HCT116 (cell line): ENCODE results near the gene MYLIP. TPM values are rescaled to one million over a fixed set of nuclear protein-coding genes. Genes with fewer than 3 reads are reported as not detected.

Experiments used
- ATAC-seq: fragments of 200-7000 bp; cut with Tn5 transposase; 2 replicates; pipeline ENCODE4 v1.9.1; 2020; ENCODE audit warnings: mild to moderate bottlenecking, moderate library complexity
- BruUV-seq: library from RNA; stranded (reverse); fragments of 400-500 nt; replicated peaks from 2 replicates; lab custom pipeline; 2021; lab: Mats Ljungman, UMichigan
- CTCF ChIA-PET: fragments of 300-600 bp; sonication (Branson Sonifier 250); formaldehyde crosslinking; loops from one replicate; lab custom pipeline; 2021; ENCODE audit warnings: antibody characterized with exemption; lab: Charles Lee
- POLR2A ChIA-PET: fragments of 300-600, 350-600 bp; sonication (Branson Sonifier 250); formaldehyde crosslinking; loops from one replicate; lab custom pipeline; 2021; ENCODE audit warnings: antibody characterized with exemption; lab: Charles Lee
- RAD21 ChIA-PET, 2 experiments: fragments of 300-600 bp; sonication (Branson Sonifier 250); formaldehyde crosslinking; loops; one replicate each; lab custom pipeline; 2023; ENCODE audit warnings: low total read pairs in 2 of 2; ENCODE audit not compliant: uncharacterized antibody in 2 of 2, unreplicated experiment in 2 of 2, low non-redundant PET in 1 of 2; lab: Charles Lee
- DNase-seq: peaks from one replicate; pipeline ENCODE4 v3.0.0-alpha.2; 2010; ENCODE audit warnings: low read depth, low spot score
- H2AFZ ChIP-seq: fragments of 200-600 bp; shearing (Covaris generic), sonication (generic); 2 replicates; pipeline ENCODE4 v1.6.1; 2017; ENCODE audit warnings: low read depth, mixed run types, mixed read lengths, antibody characterized with exemption, low read length; ENCODE audit not compliant: poor library complexity, severe bottlenecking
- H3K27ac ChIP-seq: 2 replicates; pipeline ENCODE4 v1.5.1; 2012; ENCODE audit warnings: low read depth, low read length
- H3K27me3 ChIP-seq: fragments of 200-600 bp; sonication (generic); 2 replicates; pipeline ENCODE4 v1.6.1; 2016; ENCODE audit warnings: mixed run types, low read length, mixed read lengths; ENCODE audit not compliant: insufficient read depth
- H3K36me3 ChIP-seq, 2 experiments: fragments of 200-500 bp in 1 of 2; fragments of 200-600 bp in 1 of 2; sonication (Bioruptor generic) in 1 of 2; sonication (generic) in 1 of 2; 2 replicates each; pipeline versions ENCODE4 v1.5.1 to v1.6.1; 2014 to 2016; ENCODE audit warnings: low read length in 2 of 2, inconsistent platforms in 1 of 2, mixed read lengths in 1 of 2, mixed run types in 1 of 2; ENCODE audit not compliant: insufficient read depth in 2 of 2, control insufficient read depth in 1 of 2
- H3K4me1 ChIP-seq, 2 experiments: fragments of 200-600 bp in 1 of 2; sonication (generic) in 1 of 2; 2 replicates each; pipeline versions ENCODE4 v1.5.1 to v1.6.1; 2012 to 2017; ENCODE audit warnings: low read length in 2 of 2, inconsistent platforms in 1 of 2, mild to moderate bottlenecking in 1 of 2, mixed read lengths in 1 of 2, mixed run types in 1 of 2, moderate library complexity in 1 of 2; ENCODE audit not compliant: insufficient read depth in 2 of 2, control insufficient read depth in 1 of 2
- H3K4me2 ChIP-seq: fragments of 200-600 bp; sonication (generic); 2 replicates; pipeline ENCODE4 v1.6.1; 2017; ENCODE audit warnings: mixed run types, low read length, mixed read lengths
- H3K4me3 ChIP-seq, 2 experiments: fragments of 200-600 bp in 1 of 2; sonication (generic) in 1 of 2; replicated peaks in 1 of 2; 2 replicates each; pipeline ENCODE4 v1.5.1; 2011 to 2016; ENCODE audit warnings: low read length in 2 of 2, control low read depth in 1 of 2, low read depth in 1 of 2, mild to moderate bottlenecking in 1 of 2, mixed read lengths in 1 of 2, mixed run types in 1 of 2
- H3K79me2 ChIP-seq: fragments of 200-600 bp; sonication (generic); 2 replicates; pipeline ENCODE4 v1.6.1; 2017; ENCODE audit warnings: mild to moderate bottlenecking, mixed run types, low read length, moderate library complexity, mixed read lengths; ENCODE audit not compliant: insufficient read depth
- H3K9ac ChIP-seq: fragments of 200-600 bp; sonication (generic); 2 replicates; pipeline ENCODE4 v1.6.1; 2016; ENCODE audit warnings: low read length, mixed read lengths
- H3K9me2 ChIP-seq: fragments of 200-600 bp; sonication (generic), shearing (Covaris generic); 2 replicates; pipeline ENCODE4 v1.6.1; 2017; ENCODE audit warnings: mixed run types, mild to moderate bottlenecking, moderate library complexity; ENCODE audit not compliant: insufficient read depth
- H3K9me3 ChIP-seq, 2 experiments: fragments of 200-500 bp in 1 of 2; fragments of 200-600 bp in 1 of 2; sonication (Bioruptor generic) in 1 of 2; sonication (generic) in 1 of 2; 2 replicates each; pipeline ENCODE4 v1.6.1; 2014 to 2017; ENCODE audit warnings: low read length in 2 of 2, mixed read lengths in 2 of 2, inconsistent platforms in 1 of 2, low read depth in 1 of 2, mild to moderate bottlenecking in 1 of 2, mixed run types in 1 of 2, moderate library complexity in 1 of 2; ENCODE audit not compliant: control insufficient read depth in 1 of 2, insufficient read depth in 1 of 2
- H4K20me1 ChIP-seq: fragments of 200-600 bp; sonication (generic), shearing (Covaris generic); 2 replicates; pipeline ENCODE4 v1.6.1; 2017; ENCODE audit warnings: mixed run types, mild to moderate bottlenecking, moderate library complexity; ENCODE audit not compliant: insufficient read depth
- CEBPB ChIP-seq: IDR thresholded peaks from 2 replicates; pipeline ENCODE4 v1.6.1; 2012; ENCODE audit warnings: low read depth
- EGR1 ChIP-seq: IDR thresholded peaks from 2 replicates; pipeline ENCODE4 v1.6.1; 2012; ENCODE audit warnings: low read depth
- EZH2phosphoT487 ChIP-seq: fragments of 200-600 bp; IDR thresholded peaks from 2 replicates; pipeline ENCODE4 v1.6.1; 2018; ENCODE audit warnings: antibody characterized with exemption, borderline replicate concordance
- FOSL1 ChIP-seq: IDR thresholded peaks from 2 replicates; pipeline ENCODE4 v1.6.1; 2012; ENCODE audit warnings: low read depth
- POLR2A ChIP-seq: IDR thresholded peaks from 2 replicates; pipeline ENCODE4 v1.7.0; 2011; ENCODE audit warnings: borderline replicate concordance; ENCODE audit not compliant: insufficient read depth, insufficient read length; ENCODE audit errors: extremely low read depth
- POLR2AphosphoS5 ChIP-seq: IDR thresholded peaks from 2 replicates; pipeline ENCODE4 v1.6.1; 2011; ENCODE audit warnings: mild to moderate bottlenecking, low read depth, low read length, moderate library complexity
- YY1 ChIP-seq: IDR thresholded peaks from 2 replicates; pipeline ENCODE4 v1.6.1; 2011; ENCODE audit warnings: low read length, low read depth, moderate library complexity, mild to moderate bottlenecking; ENCODE audit not compliant: insufficient replicate concordance; ENCODE audit errors: extremely low read depth
- ZFX ChIP-seq: fragments of 450-650 bp; IDR thresholded peaks from 2 replicates; pipeline ENCODE4 v1.6.1; 2017
- ZNF274 ChIP-seq: fragments of 200-500 bp; sonication (Bioruptor generic); IDR thresholded peaks from 2 replicates; pipeline ENCODE4 v1.6.1; 2014; ENCODE audit warnings: mild to moderate bottlenecking, low read depth, low read length, inconsistent platforms
- intact Hi-C: fragments of 100-400 bp; cut with micrococcal nuclease; formaldehyde crosslinking; loops from 2 replicates; pipeline ENCODE4 v1.10.0; 2022
- total RNA-seq: library from RNA; stranded (reverse); gene quantifications from one replicate; pipeline ENCODE4 v1.2.1, GENCODE V29; 2021; ENCODE audit not compliant: unreplicated experiment
- TF ChIP-seq, protein P1 (sequence below): IDR thresholded peaks from 2 replicates; pipeline ENCODE4 v1.6.1; 2012; ENCODE audit warnings: low read depth

Gene MYLIP
- total RNA-seq, 1 experiment from 2014 or later: 10.6 TPM

- TF ChIP-seq POLR2AphosphoS5 (no peak), YY1 (no peak), POLR2A (no peak), CEBPB (no peak), EGR1 (no peak), ZFX (no peak), FOSL1 (no peak), EZH2phosphoT487 (no peak), ZNF274 (no peak)
- TF ChIP-seq, protein P1, sequence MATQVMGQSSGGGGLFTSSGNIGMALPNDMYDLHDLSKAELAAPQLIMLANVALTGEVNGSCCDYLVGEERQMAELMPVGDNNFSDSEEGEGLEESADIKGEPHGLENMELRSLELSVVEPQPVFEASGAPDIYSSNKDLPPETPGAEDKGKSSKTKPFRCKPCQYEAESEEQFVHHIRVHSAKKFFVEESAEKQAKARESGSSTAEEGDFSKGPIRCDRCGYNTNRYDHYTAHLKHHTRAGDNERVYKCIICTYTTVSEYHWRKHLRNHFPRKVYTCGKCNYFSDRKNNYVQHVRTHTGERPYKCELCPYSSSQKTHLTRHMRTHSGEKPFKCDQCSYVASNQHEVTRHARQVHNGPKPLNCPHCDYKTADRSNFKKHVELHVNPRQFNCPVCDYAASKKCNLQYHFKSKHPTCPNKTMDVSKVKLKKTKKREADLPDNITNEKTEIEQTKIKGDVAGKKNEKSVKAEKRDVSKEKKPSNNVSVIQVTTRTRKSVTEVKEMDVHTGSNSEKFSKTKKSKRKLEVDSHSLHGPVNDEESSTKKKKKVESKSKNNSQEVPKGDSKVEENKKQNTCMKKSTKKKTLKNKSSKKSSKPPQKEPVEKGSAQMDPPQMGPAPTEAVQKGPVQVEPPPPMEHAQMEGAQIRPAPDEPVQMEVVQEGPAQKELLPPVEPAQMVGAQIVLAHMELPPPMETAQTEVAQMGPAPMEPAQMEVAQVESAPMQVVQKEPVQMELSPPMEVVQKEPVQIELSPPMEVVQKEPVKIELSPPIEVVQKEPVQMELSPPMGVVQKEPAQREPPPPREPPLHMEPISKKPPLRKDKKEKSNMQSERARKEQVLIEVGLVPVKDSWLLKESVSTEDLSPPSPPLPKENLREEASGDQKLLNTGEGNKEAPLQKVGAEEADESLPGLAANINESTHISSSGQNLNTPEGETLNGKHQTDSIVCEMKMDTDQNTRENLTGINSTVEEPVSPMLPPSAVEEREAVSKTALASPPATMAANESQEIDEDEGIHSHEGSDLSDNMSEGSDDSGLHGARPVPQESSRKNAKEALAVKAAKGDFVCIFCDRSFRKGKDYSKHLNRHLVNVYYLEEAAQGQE: no peak
- no peaks in the 10 kb centered on the region for H3K9me2 ChIP-seq
- peaks cover 8% of the 10 kb centered on the region; the same call in 1 of the 2 replicates for H3K27me3 ChIP-seq
- H2AFZ ChIP-seq: no peak overlapping the region
- intact Hi-C loops: no loop called here
- no peak overlapping the region for H3K27ac ChIP-seq
- H3K4me1 ChIP-seq: no peaks in the 10 kb centered on the region
- no peak overlapping the region for H3K4me2 ChIP-seq
- RAD21 ChIA-PET: no interaction called here
- ATAC-seq (no peak), DNase-seq (no peak)
- H3K79me2 ChIP-seq: no peaks in the 10 kb centered on the region
- CTCF ChIA-PET: no interaction called here
- BruUV-seq: no TSS peak
- H3K9ac ChIP-seq: no peak overlapping the region
- H3K4me3 ChIP-seq: no peak overlapping the region
- no peaks in the 10 kb centered on the region for H4K20me1 ChIP-seq
- H3K36me3 ChIP-seq: no peaks in the 10 kb centered on the region
- POLR2A ChIA-PET: no interaction called here
- H3K9me3 ChIP-seq: no peaks in the 10 kb centered on the region
Observed at GRCh38 chr6:16122197-16122596, 6.7 kb upstream of the MYLIP start.
